GM21360 (cell line): ENCODE results near the gene FBH1.
"Not testable (repeated sequence)": the region's sequence is repeated elsewhere in the genome, so short reads cannot be mapped to it uniquely, and the experiment has no call there.

ENCODE experiments used
- ATAC-seq: cut with Tn5 transposase; IDR thresholded peaks from one replicate; pipeline ENCODE4 v1.9.1; 2021; ENCODE audit warnings: mild to moderate bottlenecking, moderate library complexity; ENCODE audit not compliant: unreplicated experiment

FBH1 gene

GRCh38 chr10:5873515-5873995, 16.5 kb upstream of the FBH1 start:
- ATAC-seq: peak; percentile 77

DNA sequence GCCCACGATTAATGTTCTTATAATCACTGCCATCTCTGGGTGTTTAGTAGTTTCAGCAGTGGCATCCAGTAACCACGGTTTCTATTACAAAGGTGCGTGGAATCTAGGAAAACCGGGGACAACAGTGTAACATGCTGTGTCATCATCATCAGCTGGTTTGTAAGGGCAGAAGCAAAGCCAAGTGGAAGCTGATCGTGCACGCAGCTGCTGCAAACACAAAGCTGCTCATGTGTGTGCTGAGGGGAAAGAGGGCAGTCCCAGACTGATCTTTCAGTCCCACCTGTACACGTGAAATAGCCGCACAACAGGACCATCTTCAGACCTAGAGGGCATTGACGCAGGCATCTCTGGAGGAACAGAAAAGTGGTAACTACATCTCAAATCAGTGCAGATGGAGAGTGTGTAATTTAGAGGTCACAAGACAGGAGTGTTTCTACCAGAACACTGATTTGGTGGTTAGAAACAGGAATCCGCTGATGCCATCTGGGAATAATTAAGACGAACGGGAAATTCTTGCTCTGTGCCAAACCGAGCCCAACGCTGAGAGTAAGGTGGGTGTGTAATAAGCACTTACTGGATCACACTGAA, 13.8 kb upstream of the FBH1 start:
- ATAC-seq: no peak

GRCh38 chr10:5877041-5877440, 13.0 kb upstream of the FBH1 start:
- not testable (repeated sequence) for ATAC-seq

GRCh38 chr10:5882961-5883360, 7.1 kb upstream of the FBH1 start:
- no peak for ATAC-seq

DNA sequence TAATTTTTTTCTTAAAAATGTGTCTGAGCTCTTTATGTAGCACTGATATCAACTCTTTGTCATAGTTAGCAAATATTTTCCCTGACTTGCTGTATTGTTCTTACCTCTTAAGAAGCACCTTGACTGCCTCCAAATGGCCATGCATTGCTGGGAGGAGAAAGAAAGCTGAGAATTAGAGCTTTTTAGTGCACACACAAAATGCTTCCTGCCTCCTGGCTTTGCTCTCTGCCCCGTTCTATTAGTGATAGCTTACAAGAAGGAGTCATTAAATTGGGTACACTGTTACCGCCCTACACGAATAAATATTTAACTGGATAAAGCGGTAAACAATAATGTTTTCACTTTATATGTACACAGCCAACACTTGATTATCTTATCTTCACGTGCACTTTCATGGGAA, 4.4 kb upstream of the FBH1 start:
- no peak for ATAC-seq

- ATAC-seq: no peak
Observed at GRCh38 chr10:5887029-5887428, 3.0 kb upstream of the FBH1 start.

GRCh38 chr10:5887641-5888040, 2.4 kb upstream of the FBH1 start:
- ATAC-seq: no peak

DNA sequence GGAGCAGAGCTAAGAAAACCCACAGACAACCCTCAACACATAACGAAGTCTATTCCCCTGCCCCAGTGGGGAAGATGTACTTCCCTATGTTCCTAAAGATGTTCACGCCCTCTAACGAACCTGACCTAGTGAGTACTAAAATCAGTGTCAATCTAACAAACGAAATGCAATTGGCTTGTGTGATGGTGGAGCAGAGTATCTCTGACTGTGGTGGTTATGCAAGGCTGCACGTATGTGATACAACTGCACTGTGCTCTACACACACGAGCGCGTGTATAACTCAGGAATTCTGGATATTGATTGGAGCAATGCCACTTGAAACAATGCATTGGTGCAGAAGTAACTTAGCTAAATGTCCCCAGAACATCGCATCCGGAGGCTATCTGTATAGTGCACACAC, 1.7 kb upstream of the FBH1 start:
- ATAC-seq: no peak

- ATAC-seq: peak; percentile 17
Observed at GRCh38 chr10:5888843-5889623, 1.0 kb upstream of the FBH1 start.

GRCh38 chr10:5890452-5890915, 441 bp downstream of the FBH1 start:
- peak; percentile 2 for ATAC-seq

DNA sequence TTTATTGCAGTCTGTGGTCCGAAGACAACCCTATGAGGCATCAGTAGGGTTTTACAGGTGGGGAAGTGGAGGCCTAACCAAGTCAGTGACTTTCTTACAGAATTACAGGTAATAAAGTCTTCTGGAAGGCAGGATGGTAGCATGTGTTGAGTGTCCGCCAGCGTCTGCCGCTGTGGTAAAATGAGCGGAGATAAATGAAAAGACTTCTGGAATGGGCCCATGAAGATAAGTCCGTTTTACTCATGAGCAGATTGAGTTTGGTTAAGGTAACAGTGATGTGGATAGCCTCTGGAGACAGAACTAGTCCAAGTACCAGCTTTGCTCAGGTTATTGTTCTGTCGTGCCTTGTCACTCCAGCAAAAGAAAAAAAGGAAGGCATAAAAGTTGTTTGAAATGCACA, 966 bp downstream of the FBH1 start:
- ATAC-seq: no peak

- ATAC-seq: no peak
Observed at GRCh38 chr10:5892007-5892406, 2.0 kb downstream of the FBH1 start.

DNA sequence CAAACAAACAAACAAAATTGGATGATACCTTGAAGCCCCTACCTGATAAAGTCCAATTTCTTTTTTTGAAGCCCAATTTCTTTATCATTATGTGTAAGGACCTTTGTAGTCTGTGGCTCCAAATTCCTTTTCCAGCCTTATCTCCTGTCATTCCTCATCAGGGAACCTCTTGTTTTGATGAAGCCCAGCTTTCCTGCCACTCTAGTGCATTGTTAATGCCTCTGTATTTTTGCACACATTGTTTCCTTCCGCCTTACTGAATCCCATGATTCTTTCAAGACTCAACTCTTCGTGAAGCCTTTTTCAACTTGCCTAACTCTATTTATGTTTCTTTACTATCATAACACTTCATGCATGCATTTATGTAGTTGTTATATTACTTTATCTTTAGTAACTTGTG, 3.3 kb downstream of the FBH1 start:
- ATAC-seq: no peak

- ATAC-seq: no peak
Observed at GRCh38 chr10:5894403-5894802, 4.4 kb downstream of the FBH1 start.

- no peak for ATAC-seq
Observed at GRCh38 chr10:5894873-5895272, 4.8 kb downstream of the FBH1 start.

DNA sequence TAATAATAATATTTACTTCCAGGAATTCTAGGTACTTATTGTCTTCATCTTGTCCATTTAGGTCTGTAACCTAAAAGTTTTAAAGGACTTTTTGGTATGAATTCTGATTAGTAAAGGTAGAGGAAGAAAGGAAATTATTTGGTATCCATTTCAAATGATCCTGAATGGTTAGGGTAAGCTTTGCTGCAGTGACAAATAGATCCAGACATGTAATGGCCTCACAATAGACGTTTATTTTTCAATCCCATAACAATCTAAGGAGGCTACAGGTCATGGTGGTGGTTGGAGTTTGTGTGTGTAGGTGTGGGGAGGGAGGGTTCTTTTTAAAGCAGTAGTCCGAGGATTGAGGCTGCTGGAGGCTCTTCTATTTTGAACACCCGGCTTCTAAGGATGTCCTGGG, 5.3 kb downstream of the FBH1 start:
- ATAC-seq: no peak

- peak; percentile 53 for ATAC-seq
Observed at GRCh38 chr10:5895804-5896203, 5.8 kb downstream of the FBH1 start.

GRCh38 chr10:5896208-5897052, 6.4 kb downstream of the FBH1 start:
- ATAC-seq: no peak

DNA sequence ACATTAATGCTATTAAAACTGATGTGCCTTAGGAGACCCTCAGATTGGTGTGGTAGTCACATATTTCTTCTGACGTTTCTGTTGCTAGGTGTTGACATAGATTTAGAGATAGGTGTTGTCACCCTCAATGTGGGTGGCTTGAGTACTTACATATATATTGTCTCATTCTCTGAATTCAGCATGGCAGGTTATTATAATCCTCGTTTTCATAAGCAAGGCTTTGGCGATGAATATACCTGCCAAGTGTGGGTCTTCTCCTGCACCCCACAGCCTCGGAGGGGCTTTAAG, 7.0 kb downstream of the FBH1 start:
- no peak for ATAC-seq

DNA sequence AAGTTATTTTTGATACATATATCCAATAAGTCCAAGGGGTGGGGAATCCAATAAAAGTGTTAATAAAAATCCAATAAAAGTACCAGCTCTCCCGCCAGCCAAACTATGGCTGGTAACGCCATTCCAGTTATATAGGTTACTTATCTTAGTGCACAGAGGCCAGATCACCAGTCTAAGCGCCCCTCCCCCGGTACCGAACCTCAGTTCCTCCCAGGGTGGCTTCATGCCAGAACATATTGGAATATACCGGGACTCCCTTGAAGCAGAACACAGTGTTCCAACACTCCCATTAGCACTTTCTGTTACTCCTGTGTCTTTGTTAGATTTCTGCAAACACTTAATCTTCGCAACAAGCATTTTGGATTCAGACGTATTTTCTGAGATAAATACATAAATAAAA, 7.5 kb downstream of the FBH1 start:
- no peak for ATAC-seq

DNA sequence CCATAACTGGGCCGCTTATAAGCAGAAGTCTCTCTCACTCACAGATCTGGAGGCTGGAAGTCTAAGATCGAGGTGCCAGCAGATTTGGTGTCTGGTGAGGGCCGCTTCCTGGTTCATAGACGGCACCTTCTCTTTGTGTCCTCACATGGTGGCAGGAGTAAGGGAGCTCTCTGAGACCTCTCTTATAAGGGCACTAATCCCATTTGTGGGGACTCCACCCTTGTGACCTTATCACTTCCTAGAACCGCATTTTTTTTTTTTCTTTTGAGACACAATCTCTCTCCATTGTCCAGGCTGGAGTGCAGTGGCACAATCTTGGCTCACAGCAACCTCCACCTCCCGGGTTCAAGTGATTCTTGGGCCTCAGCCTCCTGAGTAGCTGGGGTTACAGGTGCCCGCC, 8.1 kb downstream of the FBH1 start:
- ATAC-seq: no peak

DNA sequence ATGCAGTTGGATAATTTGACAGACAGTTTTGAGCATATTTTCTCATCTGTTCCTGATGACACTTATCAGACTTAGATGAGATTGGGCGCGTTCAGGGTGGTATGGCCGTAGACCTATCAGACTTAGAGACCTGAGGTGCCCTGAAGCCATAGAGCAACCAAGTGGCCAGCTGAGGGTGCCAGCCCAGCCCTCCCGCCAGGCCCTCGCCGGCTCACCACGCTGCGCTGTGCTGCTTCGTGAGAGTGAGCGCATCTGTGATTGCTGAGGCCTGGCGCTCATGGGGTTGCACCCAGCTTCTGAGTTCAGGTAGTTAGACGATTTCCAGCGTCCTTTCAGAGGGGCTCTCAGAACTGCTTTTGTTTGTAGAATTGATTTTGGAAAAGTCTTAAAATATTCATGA, 10.2 kb downstream of the FBH1 start:
- no peak for ATAC-seq
